Gastroesophageal sphincter (tissue), 3 donors: ENCODE data around the gene SYNGR2.

Source experiments
- CTCF ChIP-seq, 4 experiments: fragments of 200-600 bp in 2 of 4; fragments of 450-650 bp in 2 of 4; sonication (generic) in 1 of 4; IDR thresholded peaks; one replicate each; pipeline ENCODE4 v1.5.1; 2017 to 2019; ENCODE audit warnings: antibody characterized with exemption in 4 of 4, mild to moderate bottlenecking in 2 of 4, moderate library complexity in 2 of 4
- EP300 ChIP-seq: sonication (generic); formaldehyde crosslinking; IDR thresholded peaks from one replicate; pipeline ENCODE4 v1.6.1; 2017; ENCODE audit warnings: antibody characterized with exemption, mild to moderate bottlenecking
- POLR2A ChIP-seq, 2 donors: fragments of 450-650 bp; IDR thresholded peaks; one replicate each; pipeline ENCODE4 v1.6.1; 2017; ENCODE audit warnings: antibody characterized with exemption in 2 of 2, mild to moderate bottlenecking in 2 of 2, moderate library complexity in 1 of 2
- POLR2AphosphoS5 ChIP-seq: sonication (generic); formaldehyde crosslinking; IDR thresholded peaks from one replicate; pipeline ENCODE4 v1.6.1; 2017; ENCODE audit warnings: antibody characterized with exemption

- TF ChIP-seq CTCF (IDR thresholded peaks at IDR 0.05) (no peak), EP300 (no peak), POLR2AphosphoS5 (no peak), POLR2A (IDR thresholded peaks at IDR 0.05) (peak in 1 of 2 donors; percentile 5)
Measured at GRCh38 chr17:78124836-78125137, 43.6 kb upstream of the SYNGR2 start.
